ENCODE results near the gene ERCC1. TPM values are rescaled to one million over a fixed set of nuclear protein-coding genes. Genes with fewer than 3 reads are reported as not detected.

ERCC1 gene
- total RNA-seq, 1 donor from 2014 or later, result 88.5 TPM

DNA sequence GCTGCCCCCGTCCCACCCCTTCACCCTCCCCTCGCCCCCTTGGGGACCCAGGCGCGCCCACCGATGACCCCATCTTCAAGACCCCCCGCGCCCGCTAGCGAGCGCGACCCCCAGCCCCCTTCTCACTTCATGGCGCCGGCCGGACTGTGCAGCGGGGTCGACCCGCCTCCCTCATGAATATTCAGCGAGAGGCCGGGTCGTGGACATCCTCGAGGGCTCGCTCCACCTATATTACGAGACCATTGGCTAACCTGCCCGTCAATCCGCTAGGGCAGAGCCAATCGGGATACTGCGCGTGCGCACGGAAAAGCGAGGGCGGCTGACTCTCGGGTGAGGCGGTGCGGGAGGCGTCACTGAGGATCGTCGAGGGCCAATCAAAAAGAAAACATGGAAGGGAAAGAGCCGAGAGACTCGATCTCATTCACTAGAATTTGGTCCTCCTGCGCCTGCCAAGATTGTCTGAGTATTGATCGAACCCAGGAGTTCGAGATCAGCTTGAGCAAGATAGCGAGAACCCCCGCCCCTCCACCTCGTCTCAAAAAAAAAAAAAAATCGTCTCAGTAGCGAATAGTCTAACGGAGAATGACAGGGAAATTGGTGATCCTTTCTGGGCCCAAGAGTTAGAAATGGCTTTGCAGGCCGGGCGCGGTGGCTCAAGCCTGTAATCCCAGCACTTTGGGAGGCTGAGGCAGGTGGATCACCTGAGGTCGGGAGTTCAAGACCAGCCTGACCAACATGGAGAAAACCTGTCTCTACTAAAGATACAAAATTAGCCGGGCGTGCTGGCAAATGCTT, 53.1 kb downstream of the ERCC1 start, which contains the start of gene ERCC2:
TSS of gene ERCC2 (minus strand) at position 164 of the 795 bp plus-strand sequence. CDS start at position 131, 33 bp downstream.
- intact Hi-C loops (cut with micrococcal nuclease), result loop anchor here (1.0 kb wide), 7 partner anchors 32 to 416 kb away; partner anchors contain the start of genes ERCC1 and POLR1G

DNA sequence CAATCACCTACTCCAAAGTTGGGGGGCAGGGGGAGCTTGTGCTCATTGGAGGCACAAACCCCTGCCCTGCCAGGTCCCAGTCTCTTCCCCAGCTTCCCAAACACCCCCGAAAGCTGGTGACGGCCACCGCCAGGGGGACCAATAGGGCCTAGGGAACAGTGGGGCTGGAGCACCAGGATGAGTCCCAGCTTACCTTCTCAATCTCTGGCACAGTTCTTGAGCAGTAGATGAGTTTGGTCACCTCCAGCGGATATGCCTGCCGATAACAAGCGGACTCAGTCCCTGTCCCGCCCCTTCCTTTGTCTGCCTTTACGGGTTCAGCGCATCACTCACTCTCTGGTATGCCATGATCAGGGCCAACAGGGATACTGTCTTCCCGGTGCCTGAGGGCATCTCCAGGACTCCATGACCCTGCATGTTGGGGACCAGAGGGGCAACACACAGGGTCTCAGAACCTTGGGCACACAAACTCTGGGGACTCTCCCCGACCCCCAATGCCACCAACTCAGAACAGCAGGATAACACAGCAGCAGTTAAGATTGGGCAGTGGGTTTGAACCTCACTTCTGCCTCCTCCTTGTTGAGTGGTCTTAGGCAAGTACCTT, 54.9 kb downstream of the ERCC1 start:
- intact Hi-C loops (cut with micrococcal nuclease), result no loop called here

DNA sequence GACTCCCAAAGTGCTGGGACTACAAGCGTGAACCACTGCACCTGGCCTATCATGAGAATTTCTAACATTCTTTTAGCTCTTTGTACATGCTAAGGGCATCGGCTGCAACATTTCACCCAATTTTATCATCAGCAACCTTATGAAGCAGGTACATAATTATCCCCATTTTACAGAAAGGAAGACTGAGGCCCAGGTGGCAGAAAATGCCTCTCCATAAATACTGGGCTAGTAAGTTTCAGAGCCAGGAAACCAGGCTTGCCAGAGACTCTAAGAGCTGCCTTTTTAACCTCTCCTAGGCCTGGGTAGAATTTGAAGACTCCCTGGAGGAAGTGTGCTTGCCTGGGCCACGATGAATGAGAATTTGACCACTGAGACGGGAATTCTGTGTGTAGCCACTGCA, 55.6 kb downstream of the ERCC1 start:
- intact Hi-C loops (cut with micrococcal nuclease), result no loop called here

DNA sequence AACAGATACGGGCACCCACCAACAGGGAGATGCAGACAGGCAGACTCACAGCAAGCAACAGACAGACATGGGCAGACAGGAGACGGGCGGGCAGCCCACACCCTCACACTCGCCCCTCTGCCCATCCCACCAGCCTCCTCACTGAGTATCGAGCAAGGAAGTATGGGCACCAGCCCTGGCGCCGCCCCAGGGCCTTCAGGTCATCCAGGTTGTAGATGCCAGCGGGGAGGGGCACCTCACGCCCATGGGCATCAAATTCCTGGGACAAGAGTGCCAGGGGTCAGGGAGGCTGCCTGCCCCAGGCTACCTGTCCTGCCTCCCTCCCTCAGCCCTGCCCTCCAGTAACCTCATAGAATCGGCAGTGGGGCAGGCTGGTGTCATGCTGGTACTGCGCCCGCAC, 59.0 kb downstream of the ERCC1 start:
- intact Hi-C loops (cut with micrococcal nuclease), result no loop called here

DNA sequence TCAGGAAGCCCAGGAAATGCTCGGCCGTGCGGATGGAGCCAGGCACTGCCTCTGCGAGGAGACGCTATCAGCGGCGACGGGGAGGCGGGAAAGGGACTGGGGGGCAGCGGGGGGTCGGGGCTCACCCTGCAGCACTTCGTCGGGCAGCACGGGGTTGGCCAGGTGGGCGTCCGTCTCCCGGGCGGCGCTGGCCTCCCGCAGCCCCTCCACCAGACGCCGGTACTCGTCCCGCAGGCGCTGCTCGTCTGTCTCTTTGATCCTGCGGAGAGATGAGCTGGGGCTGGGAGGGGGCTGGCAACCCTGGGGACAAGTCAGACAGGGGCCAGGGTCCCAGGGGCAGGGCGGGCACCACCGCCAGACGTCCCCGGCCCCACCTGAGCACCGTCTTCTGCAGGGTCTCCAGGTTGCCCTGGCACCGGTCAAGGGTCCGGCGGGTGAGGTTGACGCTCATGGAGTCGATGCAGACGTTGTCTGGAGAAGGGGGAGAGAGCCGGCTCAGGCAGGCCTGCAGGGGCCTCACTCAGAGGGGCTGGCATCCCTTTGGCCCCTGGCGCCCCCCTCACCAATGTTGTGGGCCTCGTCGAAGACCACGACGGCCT, 59.8 kb downstream of the ERCC1 start:
- intact Hi-C loops (cut with micrococcal nuclease), result no loop called here

DNA sequence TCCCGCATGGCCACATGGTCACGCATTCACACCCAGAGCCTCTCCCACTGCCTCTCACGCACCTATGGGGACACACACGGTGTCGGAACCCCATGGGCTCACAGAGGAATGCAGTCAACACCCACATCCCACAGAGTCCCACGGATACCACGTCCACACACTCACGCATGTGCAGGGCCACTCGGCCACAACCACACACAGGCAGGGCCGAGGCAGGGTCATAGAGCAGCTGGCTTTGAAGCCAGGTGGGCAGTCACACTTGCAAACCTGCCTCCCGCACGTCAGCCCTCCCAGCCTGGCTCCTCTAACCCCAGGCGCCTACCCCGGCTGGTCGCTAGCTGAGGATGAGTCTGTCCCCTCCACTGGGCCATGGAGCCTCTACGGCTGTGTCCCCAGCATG, 61.4 kb downstream of the ERCC1 start:
- intact Hi-C loops (cut with micrococcal nuclease), result no loop called here

DNA sequence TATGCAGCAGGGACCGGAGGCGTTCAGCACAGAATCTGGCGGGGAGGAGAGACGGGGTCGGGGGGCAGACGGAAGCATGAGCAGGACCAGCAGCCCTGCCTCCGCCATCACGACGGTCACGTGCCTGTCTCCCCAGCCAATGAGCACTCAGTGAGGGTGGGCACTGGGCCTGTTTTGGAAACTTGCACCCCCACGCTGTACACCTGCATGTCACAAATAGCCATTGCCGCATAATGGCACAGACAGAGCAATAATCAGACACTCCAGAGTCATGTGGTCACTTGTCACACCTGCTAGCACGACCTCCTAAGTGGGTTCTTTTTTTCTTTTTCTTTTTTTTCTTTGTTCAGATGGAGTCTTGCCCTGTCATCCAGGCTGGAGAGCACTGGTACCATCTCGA, 62.1 kb downstream of the ERCC1 start:
- intact Hi-C loops (cut with micrococcal nuclease), result no loop called here

DNA sequence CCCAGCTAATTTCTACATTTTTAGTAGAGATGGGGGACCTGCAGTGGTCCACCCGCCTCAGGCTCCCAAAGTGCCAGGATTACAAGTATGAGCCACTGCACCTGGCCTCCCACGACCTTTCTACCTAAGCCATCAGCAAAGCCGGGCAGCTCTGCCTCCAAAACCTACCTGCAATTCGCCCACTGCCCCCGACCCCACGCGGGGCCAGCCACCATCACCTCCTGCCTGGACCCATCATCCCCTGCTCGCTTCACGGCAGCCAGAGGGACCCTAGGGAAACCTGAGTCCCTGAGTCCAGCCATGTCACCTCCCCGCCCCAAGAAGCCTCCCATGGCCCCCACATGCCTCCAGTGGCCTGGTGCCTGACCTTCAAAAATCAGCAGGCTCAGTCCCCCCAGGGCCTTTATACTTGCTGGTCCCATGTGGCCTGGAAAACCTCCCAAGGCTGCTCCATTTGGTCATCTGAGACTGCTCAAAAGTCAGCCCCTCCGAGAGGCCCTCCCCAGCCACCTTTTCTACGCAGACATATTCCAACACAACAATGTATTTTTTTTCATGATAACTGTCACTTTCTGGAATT, 65.4 kb downstream of the ERCC1 start:
- intact Hi-C loops (cut with micrococcal nuclease), result no loop called here

DNA sequence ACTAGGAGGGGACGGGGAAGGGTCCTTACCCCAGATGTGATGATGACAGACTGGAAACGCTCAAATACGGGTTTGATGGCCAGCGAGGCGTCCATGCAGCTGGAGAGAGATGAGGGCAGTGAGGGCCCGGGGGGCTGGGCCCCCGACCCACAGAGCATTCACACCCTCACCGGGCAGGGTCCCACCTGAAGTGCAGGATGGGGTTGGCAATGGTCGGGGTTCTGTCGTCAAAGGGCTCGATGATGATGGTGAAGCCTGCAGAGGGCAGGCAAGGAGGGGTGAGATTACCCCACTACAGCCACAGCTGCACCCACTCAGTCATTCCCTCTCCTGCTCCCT, 66.3 kb downstream of the ERCC1 start:
- intact Hi-C loops (cut with micrococcal nuclease), result no loop called here

Other genes with a start within 250 kb of the ERCC1 start
- gene TRAPPC6A, start 245.7 kb downstream of the ERCC1 start, total RNA-seq, result 38.9 and 46.3 TPM in 2 replicates
- 14.8 and 15.3 TPM in 2 replicates for gene BLOC1S3, start 245.1 kb downstream of the ERCC1 start, total RNA-seq
- gene EXOC3L2, start 178.5 kb downstream of the ERCC1 start, total RNA-seq, result not detected in 2 replicates
- gene MARK4, start 172.6 kb downstream of the ERCC1 start, total RNA-seq, result 25.8 and 29.4 TPM in 2 replicates
- gene CKM, start 101.0 kb downstream of the ERCC1 start, total RNA-seq, result not detected in 2 replicates
- not detected in 2 replicates for gene KLC3, start 83.2 kb downstream of the ERCC1 start, total RNA-seq
- gene ERCC2, start 53.3 kb downstream of the ERCC1 start, total RNA-seq, result 22.0 and 23.4 TPM in 2 replicates
- gene PPP1R13L, start 18.8 kb downstream of the ERCC1 start, total RNA-seq, result 10.6 and 11.8 TPM in 2 replicates
- 8.2 and 9.2 TPM in 2 replicates for gene POLR1G, start 17.3 kb downstream of the ERCC1 start, total RNA-seq
- gene FOSB, start 44.1 kb upstream of the ERCC1 start, total RNA-seq, result 5.5 and 6.4 TPM in 2 replicates
- 2.4 and 2.9 TPM in 2 replicates for gene RTN2, start 73.1 kb upstream of the ERCC1 start, total RNA-seq
- 1.0 and 1.4 TPM in 2 replicates for gene PPM1N, start 74.5 kb upstream of the ERCC1 start, total RNA-seq
- 265 and 267 TPM in 2 replicates for gene VASP, start 83.6 kb upstream of the ERCC1 start, total RNA-seq
- gene OPA3, start 160.9 kb upstream of the ERCC1 start, total RNA-seq, result 14.8 and 15.0 TPM in 2 replicates
- gene GPR4, start 178.3 kb upstream of the ERCC1 start, total RNA-seq, result not detected in 2 replicates
- 113 and 120 TPM in 2 replicates for gene EML2, start 215.5 kb upstream of the ERCC1 start, total RNA-seq
- 4.2 and 5.3 TPM in 2 replicates for gene GIPR, start 244.3 kb upstream of the ERCC1 start, total RNA-seq

Measured in T-helper 1 cell treated with Interleukin-12 subunit alpha and Interleukin-12 subunit beta and Interleukin-4 antibody, amounts not matched to agents 30 ng/mL and 1 ng/mL, for 36 hours (primary cell).